Psoas muscle (tissue), 8 donors: ENCODE results near the gene PLEKHM3. TPM values are rescaled to one million over a fixed set of nuclear protein-coding genes. Genes with fewer than 3 reads are reported as not detected.

Experiments used
- ATAC-seq, 4 donors: fragments of 200-7000 bp; cut with Tn5 transposase; one replicate each; pipeline ENCODE4 v1.9.1; 2020; ENCODE audit warnings: moderate library complexity in 3 of 4, mild to moderate bottlenecking in 2 of 4
- DNase-seq, 2 donors: peaks; one replicate each; pipeline ENCODE4 v3.0.0-alpha.2; 2020
- H3K27ac ChIP-seq: fragments of 200-600 bp; one replicate; pipeline ENCODE4 v1.8.0; 2022
- H3K27me3 ChIP-seq, 3 donors: fragments of 200-600 bp in 1 of 3; one replicate each; pipeline versions ENCODE4 v1.6.1 to v1.8.0; 2013 to 2022; ENCODE audit warnings: low read length in 2 of 3, mild to moderate bottlenecking in 2 of 3, moderate library complexity in 1 of 3; ENCODE audit not compliant: insufficient read depth in 3 of 3
- H3K36me3 ChIP-seq, 2 donors: fragments of 200-600 bp in 1 of 2; one replicate each; pipeline versions ENCODE4 v1.6.1 to v1.8.0; 2013 to 2022; ENCODE audit warnings: low read depth in 1 of 2, mild to moderate bottlenecking in 1 of 2, moderate library complexity in 1 of 2; ENCODE audit not compliant: insufficient read depth in 1 of 2
- H3K4me1 ChIP-seq: fragments of 200-600 bp; one replicate; pipeline ENCODE4 v1.8.0; 2022
- H3K4me3 ChIP-seq: fragments of 200-600 bp; one replicate; pipeline ENCODE4 v1.8.0; 2022; ENCODE audit warnings: mild to moderate bottlenecking
- H3K9me3 ChIP-seq: fragments of 200-600 bp; one replicate; pipeline ENCODE4 v1.8.0; 2022
- CTCF ChIP-seq: fragments of 200-600 bp; IDR thresholded peaks from one replicate; pipeline ENCODE4 v1.8.0; 2022; ENCODE audit warnings: antibody characterized with exemption
- WGBS, 3 donors: extraction: QIAGEN DNeasy Blood & Tissue Kit; methylation state at CpG; one replicate each; pipeline versions ENCODE4 v1.1.6 to v1.1.7; 2013; 5-methylcytosine and 5-hydroxymethylcytosine counted together
- intact Hi-C, 2 donors: fragments of 100-400 bp; cut with DNase I; formaldehyde crosslinking; loops; one replicate each; pipeline versions ENCODE4 v1.11.0 to v1.14.2; 2022
- polyA plus RNA-seq, 3 donors: library from polyadenylated mRNA; stranded (reverse); fragments of 200-250 nt; gene quantifications; one replicate each; pipeline ENCODE4 v1.2.3, GENCODE V29; 2013
- total RNA-seq, 4 donors: library from RNA; stranded (reverse); fragmentation: NEBNext Ultra II Directional in 2 of 4; extraction: Animal tissue kit (Norgen Biotek cat#: 25700) in 2 of 4; gene quantifications; one replicate each; pipeline versions ENCODE4 v1.2.1 to v1.2.4, GENCODE V29; 2021 to 2023
- donor health status: healthy with polysubstance abuse.
- donor health status: DM: no; HTN: no; CAD: no; lungs with moderate emphysema.
- donor health status: Bipolar disorder and iron deficiency.
- donor health status: healthy.
- donor health status: DM: yes; HTN: yes; CAD: no.
- donor health status: DM: no; HTN: no; CAD: no.
- donor health status: DM: no; HTN: no; CAD: no.
- donor health status: DM: yes; HTN: yes; CAD: no.

Gene PLEKHM3
- total and polyA plus RNA-seq, 7 donors: 1.1 to 5.7 (median 4.0) TPM

- peaks cover 4% of the 10 kb centered on the region for H3K4me1 ChIP-seq
- no peak overlapping the region for H3K27ac ChIP-seq
- DNase-seq (no peak), ATAC-seq (peak in 1 of 4 donors; percentile 33)
- WGBS, 3 donors: 89 to 93% (median 91%) methylated on average over 9 of the region's 9 CpGs
- no peak for TF ChIP-seq CTCF
- H3K4me3 ChIP-seq: no peak overlapping the region
- H3K27me3 ChIP-seq: no peaks in the 10 kb centered on the region
- intact Hi-C loops: no loop called here
- H3K9me3 ChIP-seq: no peaks in the 10 kb centered on the region
- no peaks in the 10 kb centered on the region for H3K36me3 ChIP-seq
Observed at GRCh38 chr2:208013285-208014178, 11.8 kb downstream of the PLEKHM3 start.

GRCh38 chr2:208012449-208012848 lies 12.9 kb downstream of the PLEKHM3 start:
- peak in 2 of 4 donors; percentile 57 to 59 for ATAC-seq
- H3K4me1 ChIP-seq: peaks cover 4% of the 10 kb centered on the region
- intact Hi-C loops: no loop called here

GRCh38 chr2:208010506-208010905 lies 14.8 kb downstream of the PLEKHM3 start:
- no peak for TF ChIP-seq CTCF
- Histone ChIP-seq H3K27ac (no peak overlapping the region), H3K36me3 (no peaks in the 10 kb centered on the region), H3K9me3 (no peaks in the 10 kb centered on the region), H3K4me3 (no peak overlapping the region), H3K4me1 (peaks cover 9% of the 10 kb centered on the region), H3K27me3 (no peaks in the 10 kb centered on the region)
- intact Hi-C loops: no loop called here
- no peak for DNase-seq
- no peak for ATAC-seq

More at GRCh38 chr2:208012449-208012848, 12.9 kb downstream of the PLEKHM3 start:
- Histone ChIP-seq H3K27ac (no peak overlapping the region), H3K4me3 (no peak overlapping the region), H3K9me3 (no peaks in the 10 kb centered on the region), H3K36me3 (no peaks in the 10 kb centered on the region), H3K27me3 (no peaks in the 10 kb centered on the region)
- no peak for TF ChIP-seq CTCF
- no peak for DNase-seq

- intact Hi-C loops: no loop called here
- ATAC-seq: peak in 1 of 4 donors; percentile 40
Observed at GRCh38 chr2:208006833-208007232, 18.5 kb downstream of the PLEKHM3 start.

More at GRCh38 chr2:208006833-208007232, 18.5 kb downstream of the PLEKHM3 start:
- Histone ChIP-seq H3K4me3 (no peak overlapping the region), H3K9me3 (no peaks in the 10 kb centered on the region), H3K27me3 (no peaks in the 10 kb centered on the region), H3K4me1 (peaks cover 9% of the 10 kb centered on the region), H3K27ac (no peak overlapping the region), H3K36me3 (no peaks in the 10 kb centered on the region)
- DNase-seq: no peak
- WGBS, 3 donors: 83 to 91% (median 85%) methylated on average over 5 of the region's 5 CpGs
- TF ChIP-seq CTCF: no peak
